ENCODE results near the gene PRKN. TPM values are rescaled to one million over a fixed set of nuclear protein-coding genes. Genes with fewer than 3 reads are reported as not detected.
"Not testable (repeated sequence)": the region's sequence is repeated elsewhere in the genome, so short reads cannot be mapped to it uniquely, and the experiment has no call there.

The PRKN gene
- total RNA-seq, 1 experiment from 2014 or later, result 0.95 TPM

GRCh38 chr6:161901740-161902426, 825.7 kb downstream of the PRKN start:
- in situ Hi-C loops (cut with HindIII; ENCODE audit: low pct_unique_long_range_greater_than_20kb, low sequenced_read_pairs), result no loop called here
- no peak for DNase-seq (ENCODE audit: low read depth, low spot score)

DNA sequence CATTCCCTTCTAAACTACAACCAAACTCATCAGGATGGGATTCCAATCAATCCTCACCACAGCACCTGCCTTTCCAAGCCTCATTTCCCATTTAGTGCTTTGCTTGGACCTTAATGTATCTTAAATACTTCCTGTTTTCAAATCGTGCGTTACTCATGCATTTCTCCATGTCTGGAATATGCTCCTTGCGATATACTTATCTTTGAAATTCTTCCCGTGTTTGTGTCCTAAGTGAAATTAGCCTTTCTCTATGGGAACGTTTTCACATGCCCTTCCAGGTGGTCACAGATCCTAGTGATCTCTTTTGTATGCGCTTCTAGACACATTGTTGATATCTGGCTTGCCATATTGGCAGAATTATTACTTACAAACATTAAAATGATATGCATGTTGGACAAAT, 833.1 kb downstream of the PRKN start:
- in situ Hi-C loops (cut with HindIII; ENCODE audit: low pct_unique_long_range_greater_than_20kb, low sequenced_read_pairs), result no loop called here
- no peak for DNase-seq (ENCODE audit: low read depth, low spot score)

GRCh38 chr6:161891542-161891941, 836.0 kb downstream of the PRKN start:
- in situ Hi-C loops (cut with HindIII; ENCODE audit: low pct_unique_long_range_greater_than_20kb, low sequenced_read_pairs), result no loop called here
- no peak for DNase-seq (ENCODE audit: low read depth, low spot score)

GRCh38 chr6:161890832-161891297, 836.7 kb downstream of the PRKN start:
- in situ Hi-C loops (cut with HindIII; ENCODE audit: low pct_unique_long_range_greater_than_20kb, low sequenced_read_pairs), result no loop called here
- DNase-seq (ENCODE audit: low read depth, low spot score), result peak; percentile 26

DNA sequence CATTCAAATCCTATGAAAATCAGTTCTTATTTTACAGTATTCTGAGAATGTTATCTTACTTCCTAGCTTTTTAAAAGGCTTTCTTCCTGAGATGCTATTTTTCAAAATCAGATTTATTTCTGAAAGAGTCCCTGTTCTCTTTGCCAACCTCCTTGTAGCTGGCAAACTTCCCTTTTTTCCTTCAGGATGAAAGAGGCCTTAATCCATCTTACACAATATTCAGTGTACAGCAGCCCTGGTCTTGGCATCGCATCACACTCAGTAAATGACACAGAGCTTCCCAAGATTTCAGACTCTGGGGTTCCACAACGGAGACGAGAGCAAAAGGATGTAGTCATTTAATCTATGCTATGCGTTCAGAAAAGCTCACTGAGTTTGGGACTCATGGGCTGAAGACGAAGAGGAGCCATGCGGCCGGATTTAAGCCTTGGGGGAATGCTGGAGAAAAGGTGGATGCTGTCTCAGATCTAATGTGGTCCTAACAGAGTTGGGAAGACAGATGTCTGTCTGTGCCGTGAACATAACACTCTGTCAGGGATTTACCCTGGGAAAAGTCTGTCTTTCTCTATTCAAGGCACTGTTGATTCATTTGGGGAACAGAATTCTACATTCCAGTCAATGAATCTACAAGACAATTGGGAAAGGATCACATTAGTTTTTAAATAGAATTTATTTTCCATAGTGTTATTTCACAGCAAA, 837.3 kb downstream of the PRKN start:
- no peak for DNase-seq (ENCODE audit: low read depth, low spot score)
- in situ Hi-C loops (cut with HindIII; ENCODE audit: low pct_unique_long_range_greater_than_20kb, low sequenced_read_pairs), result no loop called here

GRCh38 chr6:161889324-161889723, 838.2 kb downstream of the PRKN start:
- in situ Hi-C loops (cut with HindIII; ENCODE audit: low pct_unique_long_range_greater_than_20kb, low sequenced_read_pairs), result no loop called here

DNA sequence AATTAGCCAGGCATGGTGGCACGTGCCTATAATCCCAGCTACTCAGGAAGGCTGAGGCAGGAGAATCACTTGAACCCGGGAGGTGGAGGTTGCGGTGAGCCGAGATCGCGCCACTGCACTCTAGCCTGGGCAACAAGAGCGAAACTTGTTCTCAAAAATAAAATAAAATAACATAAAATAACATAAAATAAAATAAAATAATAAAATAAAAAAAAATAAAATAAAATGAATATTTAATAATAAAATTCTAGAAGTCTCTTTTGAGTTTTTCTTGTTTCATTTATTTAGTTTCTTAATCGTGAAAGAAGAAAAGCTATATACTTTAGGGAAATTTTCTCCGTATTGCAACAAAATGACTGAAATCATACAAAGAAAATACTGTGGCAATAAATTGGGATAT, 841.0 kb downstream of the PRKN start:
- DNase-seq (ENCODE audit: low read depth, low spot score); in situ Hi-C loops (cut with HindIII; ENCODE audit: low pct_unique_long_range_greater_than_20kb, low sequenced_read_pairs): not testable (repeated sequence)

More at GRCh38 chr6:161889324-161889723, 838.2 kb downstream of the PRKN start:
- DNase-seq (ENCODE audit: low read depth, low spot score), result no peak

DNA sequence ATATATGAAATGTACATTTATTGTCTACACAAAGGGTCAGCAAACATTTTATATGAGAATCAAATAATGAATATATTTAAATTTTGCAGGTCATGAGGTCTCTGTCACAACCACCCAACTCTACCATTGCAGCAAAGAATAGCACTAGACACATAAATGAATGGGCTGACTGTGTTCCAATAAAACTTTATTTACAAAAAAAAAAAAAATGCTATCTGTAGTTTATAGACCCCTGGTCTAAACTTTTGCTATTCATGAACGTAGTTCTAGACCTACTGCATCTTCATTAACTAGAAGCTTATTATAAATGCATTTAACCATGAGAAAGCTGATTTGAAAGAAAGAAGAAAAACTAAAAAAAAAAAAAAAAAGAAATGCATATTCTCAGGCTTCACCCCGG, 842.8 kb downstream of the PRKN start:
- no peak for DNase-seq (ENCODE audit: low read depth, low spot score)
- in situ Hi-C loops (cut with HindIII; ENCODE audit: low pct_unique_long_range_greater_than_20kb, low sequenced_read_pairs), result no loop called here

- in situ Hi-C loops (cut with HindIII; ENCODE audit: low pct_unique_long_range_greater_than_20kb, low sequenced_read_pairs), result no loop called here
- no peak for DNase-seq (ENCODE audit: low read depth, low spot score)
These were observed 845.3 kb downstream of the PRKN start for GRCh38 chr6:161882196-161882765.

DNA sequence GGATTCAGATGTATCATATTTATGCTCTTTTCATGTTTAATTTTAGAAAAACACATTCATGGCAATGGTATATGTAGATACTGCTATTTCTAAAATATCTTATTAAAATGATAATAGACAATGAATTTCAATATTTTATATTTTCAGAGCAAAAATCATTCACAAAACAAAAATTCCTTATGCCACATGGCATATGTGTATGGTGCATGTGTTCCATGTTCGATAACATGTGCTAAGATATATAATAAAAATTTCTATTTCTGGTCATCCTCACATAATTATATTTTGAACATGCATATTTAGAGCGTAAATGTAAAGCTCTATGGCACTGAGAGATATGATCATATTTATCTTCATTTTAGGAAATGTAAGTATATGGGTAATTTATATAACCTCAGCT, 847.5 kb downstream of the PRKN start:
- DNase-seq (ENCODE audit: low read depth, low spot score), result no peak
- in situ Hi-C loops (cut with HindIII; ENCODE audit: low pct_unique_long_range_greater_than_20kb, low sequenced_read_pairs), result no loop called here

DNA sequence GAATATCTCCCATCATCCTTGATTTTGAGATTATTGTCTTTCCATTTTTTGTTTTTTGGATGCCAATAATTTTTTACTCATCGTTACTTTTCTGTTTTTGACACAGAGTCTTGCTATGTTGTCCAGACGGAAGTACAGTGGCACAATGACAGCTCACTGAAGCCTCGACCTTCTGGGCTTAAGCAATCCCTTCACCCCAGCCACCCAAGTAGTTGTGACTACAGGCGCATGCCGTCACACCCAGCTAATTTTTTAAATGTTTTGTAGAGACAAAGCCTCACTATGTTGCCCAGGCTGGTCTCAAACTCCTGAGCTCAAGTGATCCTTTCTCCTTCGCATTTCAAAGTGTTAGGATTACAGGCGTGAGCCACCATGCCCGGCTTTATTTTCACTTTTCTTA, 851.3 kb downstream of the PRKN start:
- DNase-seq (ENCODE audit: low read depth, low spot score), result no peak
- in situ Hi-C loops (cut with HindIII; ENCODE audit: low pct_unique_long_range_greater_than_20kb, low sequenced_read_pairs), result no loop called here

- in situ Hi-C loops (cut with HindIII; ENCODE audit: low pct_unique_long_range_greater_than_20kb, low sequenced_read_pairs), result no loop called here
- DNase-seq (ENCODE audit: low read depth, low spot score), result no peak
These were observed 857.2 kb downstream of the PRKN start for GRCh38 chr6:161870236-161870901.

- in situ Hi-C loops (cut with HindIII; ENCODE audit: low pct_unique_long_range_greater_than_20kb, low sequenced_read_pairs), result no loop called here
- no peak for DNase-seq (ENCODE audit: low read depth, low spot score)
These were observed 858.1 kb downstream of the PRKN start for GRCh38 chr6:161869491-161869890.

- DNase-seq (ENCODE audit: low read depth, low spot score), result no peak
- in situ Hi-C loops (cut with HindIII; ENCODE audit: low pct_unique_long_range_greater_than_20kb, low sequenced_read_pairs), result no loop called here
These were observed 861.0 kb downstream of the PRKN start for GRCh38 chr6:161866570-161866969.

GRCh38 chr6:161861061-161861460, 866.5 kb downstream of the PRKN start:
- in situ Hi-C loops (cut with HindIII; ENCODE audit: low pct_unique_long_range_greater_than_20kb, low sequenced_read_pairs), result not testable (repeated sequence)

GRCh38 chr6:161853657-161854056, 873.9 kb downstream of the PRKN start:
- no peak for DNase-seq (ENCODE audit: low read depth, low spot score)
- in situ Hi-C loops (cut with HindIII; ENCODE audit: low pct_unique_long_range_greater_than_20kb, low sequenced_read_pairs), result no loop called here

More at GRCh38 chr6:161861061-161861460, 866.5 kb downstream of the PRKN start:
- not testable (repeated sequence) for DNase-seq (ENCODE audit: low read depth, low spot score)

- DNase-seq (ENCODE audit: low read depth, low spot score); in situ Hi-C loops (cut with HindIII; ENCODE audit: low pct_unique_long_range_greater_than_20kb, low sequenced_read_pairs): not testable (repeated sequence)
These were observed 876.1 kb downstream of the PRKN start for GRCh38 chr6:161851486-161851885.

- in situ Hi-C loops (cut with HindIII; ENCODE audit: low pct_unique_long_range_greater_than_20kb, low sequenced_read_pairs), result no loop called here
- DNase-seq (ENCODE audit: low read depth, low spot score), result no peak
These were observed 877.0 kb downstream of the PRKN start for GRCh38 chr6:161850562-161850961.
